ENCODE results near the gene CDH23.

Gene CDH23

GRCh38 chr10:71474702-71475242 is 78.1 kb downstream of the CDH23 start:
- H3K9me3 Mint-ChIP-seq, result no peaks in the 10 kb centered on the region
- peaks cover 28% of the 10 kb centered on the region for H3K27me3 Mint-ChIP-seq (ENCODE audit: low read depth, poor library complexity)
- no peak for TF ChIP-seq CTCF (IDR thresholded peaks at IDR 0.05)
- no peak overlapping the region for H3K4me3 Mint-ChIP-seq
- no peaks in the 10 kb centered on the region for H3K36me3 Mint-ChIP-seq (ENCODE audit: low read depth)
- DNase-seq, result no peak
- peak overlapping the region; percentile 62 for H3K27ac Mint-ChIP-seq
- peaks cover 25% of the 10 kb centered on the region for H3K4me1 Mint-ChIP-seq

GRCh38 chr10:71475243-71475871 is 78.6 kb downstream of the CDH23 start:
- peak; percentile 53 for DNase-seq
- H3K27ac Mint-ChIP-seq, result peak overlapping the region; percentile 62
- H3K4me1 Mint-ChIP-seq, result peaks cover 25% of the 10 kb centered on the region
- no peaks in the 10 kb centered on the region for H3K36me3 Mint-ChIP-seq (ENCODE audit: low read depth)
- no peak for TF ChIP-seq CTCF (IDR thresholded peaks at IDR 0.05)
- no peaks in the 10 kb centered on the region for H3K9me3 Mint-ChIP-seq
- no peak overlapping the region for H3K4me3 Mint-ChIP-seq
- peaks cover 28% of the 10 kb centered on the region for H3K27me3 Mint-ChIP-seq (ENCODE audit: low read depth, poor library complexity)

- Mint-ChIP-seq H3K27me3 (ENCODE audit: low read depth, poor library complexity) (peaks cover 38% of the 10 kb centered on the region), H3K4me1 (peaks cover 23% of the 10 kb centered on the region), H3K27ac (no peak overlapping the region), H3K9me3 (no peaks in the 10 kb centered on the region), H3K4me3 (no peak overlapping the region), H3K36me3 (ENCODE audit: low read depth) (no peaks in the 10 kb centered on the region)
- TF ChIP-seq CTCF (IDR thresholded peaks at IDR 0.05), result no peak
- no peak for DNase-seq
Observed at GRCh38 chr10:71476228-71477011, 79.7 kb downstream of the CDH23 start.

- no peaks in the 10 kb centered on the region for H3K9me3 Mint-ChIP-seq
- no peaks in the 10 kb centered on the region for H3K36me3 Mint-ChIP-seq (ENCODE audit: low read depth)
- H3K4me1 Mint-ChIP-seq, result peaks cover 15% of the 10 kb centered on the region
- no peak overlapping the region for H3K27ac Mint-ChIP-seq
- H3K4me3 Mint-ChIP-seq, result no peak overlapping the region
- peaks cover 52% of the 10 kb centered on the region for H3K27me3 Mint-ChIP-seq (ENCODE audit: low read depth, poor library complexity)
- no peak for DNase-seq
- no peak for TF ChIP-seq CTCF (IDR thresholded peaks at IDR 0.05)
Observed at GRCh38 chr10:71478173-71478572, 81.5 kb downstream of the CDH23 start.

- H3K27ac Mint-ChIP-seq, result no peak overlapping the region
- H3K36me3 Mint-ChIP-seq (ENCODE audit: low read depth), result no peaks in the 10 kb centered on the region
- peaks cover 15% of the 10 kb centered on the region for H3K4me1 Mint-ChIP-seq
- peaks cover 59% of the 10 kb centered on the region for H3K27me3 Mint-ChIP-seq (ENCODE audit: low read depth, poor library complexity)
- H3K9me3 Mint-ChIP-seq, result no peaks in the 10 kb centered on the region
- no peak for DNase-seq
- no peak overlapping the region for H3K4me3 Mint-ChIP-seq
- TF ChIP-seq CTCF (IDR thresholded peaks at IDR 0.05), result no peak
Observed at GRCh38 chr10:71478813-71479365, 82.2 kb downstream of the CDH23 start.
